Epidermal melanocyte (primary cell): ENCODE measurements around the gene ERC1.
"Not testable (repeated sequence)": the region's sequence is repeated elsewhere in the genome, so short reads cannot be mapped to it uniquely, and the experiment has no call there.

ENCODE experiments used
- DNase-seq: peaks from one replicate; pipeline ENCODE4 v3.0.0; 2011; ENCODE audit warnings: low spot score; ENCODE audit not compliant: insufficient read length

The ERC1 gene

GRCh38 chr12:1350055-1350933 lies 359.3 kb downstream of the ERC1 start:
- DNase-seq = peak; percentile 56

GRCh38 chr12:1350934-1351240 lies 359.9 kb downstream of the ERC1 start:
- DNase-seq = no peak

- DNase-seq = no peak
Measured at GRCh38 chr12:1351926-1352325, 360.9 kb downstream of the ERC1 start.

- no peak for DNase-seq
Measured at GRCh38 chr12:1353451-1353850, 362.4 kb downstream of the ERC1 start.

GRCh38 chr12:1355396-1355795 lies 364.4 kb downstream of the ERC1 start:
- DNase-seq = no peak

- DNase-seq = not testable (repeated sequence)
Measured at GRCh38 chr12:1355871-1356270, 364.8 kb downstream of the ERC1 start.

GRCh38 chr12:1356285-1356684 lies 365.3 kb downstream of the ERC1 start:
- DNase-seq = no peak

GRCh38 chr12:1357171-1357570 lies 366.1 kb downstream of the ERC1 start:
- no peak for DNase-seq

GRCh38 chr12:1357711-1358110 lies 366.7 kb downstream of the ERC1 start:
- DNase-seq = no peak

- DNase-seq = no peak
Measured at GRCh38 chr12:1360441-1361210, 369.6 kb downstream of the ERC1 start.

GRCh38 chr12:1362143-1362662 lies 371.2 kb downstream of the ERC1 start:
- no peak for DNase-seq

- DNase-seq = no peak
Measured at GRCh38 chr12:1365703-1366102, 374.7 kb downstream of the ERC1 start.

GRCh38 chr12:1367331-1368291 lies 376.6 kb downstream of the ERC1 start:
- DNase-seq = no peak

GRCh38 chr12:1369460-1369859 lies 378.4 kb downstream of the ERC1 start:
- DNase-seq = no peak

- no peak for DNase-seq
Measured at GRCh38 chr12:1369938-1370500, 379.0 kb downstream of the ERC1 start.

- DNase-seq = no peak
Measured at GRCh38 chr12:1373901-1374735, 383.1 kb downstream of the ERC1 start.

- no peak for DNase-seq
Measured at GRCh38 chr12:1375323-1375722, 384.3 kb downstream of the ERC1 start.

GRCh38 chr12:1377117-1377516 lies 386.1 kb downstream of the ERC1 start:
- no peak for DNase-seq

- DNase-seq = no peak
Measured at GRCh38 chr12:1377681-1378080, 386.7 kb downstream of the ERC1 start.
